ENCODE data around the gene POU3F1. TPM values are rescaled to one million over a fixed set of nuclear protein-coding genes. Genes with fewer than 3 reads are reported as not detected.

POU3F1 gene
- total RNA-seq = not detected

GRCh38 chr1:38046333-38046883 lies at the start of gene POU3F1:
POU3F1 (minus strand) TSS chr1:38046793; CDS start chr1:38046743, 50 bp downstream.

GRCh38 chr1:38012363-38013226 lies 34.0 kb downstream of the POU3F1 start, which contains the start of gene UTP11:
UTP11 (plus strand) TSS chr1:38012734; CDS start chr1:38012803, 69 bp downstream.

GRCh38 chr1:38005195-38006007 lies 41.2 kb downstream of the POU3F1 start, which contains the start of gene FHL3:
FHL3 (minus strand) TSS chr1:38005514; CDS start chr1:37999412, 6,102 bp downstream.

Small RNA genes within 50 kb of the gene (microRNA-seq; reads per million reads assigned to microRNA genes)
- not detected for gene MIR3659 (ENCODE audit: borderline microRNAs expressed, borderline replicate concordance)

Other genes with a start within 250 kb of the POU3F1 start
- gene C1orf122, start 239.0 kb downstream of the POU3F1 start, total RNA-seq = 10 to 100 TPM; 16.7 to 19.3 TPM
- gene YRDC, start 238.6 kb downstream of the POU3F1 start, total RNA-seq = 10 to 100 TPM; 11.4 to 11.7 TPM
- 10 to 100 TPM; 19.7 to 20.5 TPM for gene MTF1, start 187.2 kb downstream of the POU3F1 start, total RNA-seq
- 10 to 100 TPM; 31.0 to 32.5 TPM for gene INPP5B, start 99.7 kb downstream of the POU3F1 start, total RNA-seq
- 10 to 100 TPM; 66.4 to 67.9 TPM for gene SF3A3, start 56.8 kb downstream of the POU3F1 start, total RNA-seq
- gene FHL3, start 41.3 kb downstream of the POU3F1 start, total RNA-seq = 1 to 10 TPM; 5.8 to 6.7 TPM
- gene UTP11, start 34.1 kb downstream of the POU3F1 start, total RNA-seq = 10 to 100 TPM; 24.1 to 29.6 TPM